MG63 (cell line): ENCODE measurements around the gene TCEA2. TPM values are rescaled to one million over a fixed set of nuclear protein-coding genes. Genes with fewer than 3 reads are reported as not detected.
"Not testable (repeated sequence)": the region's sequence is repeated elsewhere in the genome, so short reads cannot be mapped to it uniquely, and the experiment has no call there.

Source experiments
- DNase-seq: peaks from one replicate; pipeline ENCODE4 v3.0.0-alpha.2; 2020
- H3K27me3 ChIP-seq: fragments of 250-450 bp; sonication (Bioruptor Pico); 2 replicates; pipeline ENCODE4 v1.5.1; 2020; ENCODE audit warnings: mild to moderate bottlenecking, moderate library complexity
- H3K36me3 ChIP-seq: fragments of 250-450 bp; sonication (Bioruptor Pico); 2 replicates; pipeline ENCODE4 v1.5.1; 2020; ENCODE audit warnings: mild to moderate bottlenecking, moderate library complexity
- H3K4me3 ChIP-seq: fragments of 250-450 bp; sonication (Bioruptor Pico); 2 replicates; pipeline ENCODE4 v1.5.1; 2020; ENCODE audit warnings: mild to moderate bottlenecking, moderate library complexity
- H3K9me3 ChIP-seq: fragments of 250-450 bp; sonication (Bioruptor Pico); 2 replicates; pipeline ENCODE4 v1.5.1; 2020; ENCODE audit warnings: mild to moderate bottlenecking, moderate library complexity
- total RNA-seq: library from RNA; depleted of rRNA; stranded (reverse); fragments of >200 nt; shearing (Covaris generic); gene quantifications from 2 replicates; pipeline ENCODE4 v1.2.3, GENCODE V29; 2014; ENCODE audit warnings: low replicate concordance; rRNA removed

Gene TCEA2
- total RNA-seq, 1 experiment from 2014 or later = 48.0 TPM

DNA sequence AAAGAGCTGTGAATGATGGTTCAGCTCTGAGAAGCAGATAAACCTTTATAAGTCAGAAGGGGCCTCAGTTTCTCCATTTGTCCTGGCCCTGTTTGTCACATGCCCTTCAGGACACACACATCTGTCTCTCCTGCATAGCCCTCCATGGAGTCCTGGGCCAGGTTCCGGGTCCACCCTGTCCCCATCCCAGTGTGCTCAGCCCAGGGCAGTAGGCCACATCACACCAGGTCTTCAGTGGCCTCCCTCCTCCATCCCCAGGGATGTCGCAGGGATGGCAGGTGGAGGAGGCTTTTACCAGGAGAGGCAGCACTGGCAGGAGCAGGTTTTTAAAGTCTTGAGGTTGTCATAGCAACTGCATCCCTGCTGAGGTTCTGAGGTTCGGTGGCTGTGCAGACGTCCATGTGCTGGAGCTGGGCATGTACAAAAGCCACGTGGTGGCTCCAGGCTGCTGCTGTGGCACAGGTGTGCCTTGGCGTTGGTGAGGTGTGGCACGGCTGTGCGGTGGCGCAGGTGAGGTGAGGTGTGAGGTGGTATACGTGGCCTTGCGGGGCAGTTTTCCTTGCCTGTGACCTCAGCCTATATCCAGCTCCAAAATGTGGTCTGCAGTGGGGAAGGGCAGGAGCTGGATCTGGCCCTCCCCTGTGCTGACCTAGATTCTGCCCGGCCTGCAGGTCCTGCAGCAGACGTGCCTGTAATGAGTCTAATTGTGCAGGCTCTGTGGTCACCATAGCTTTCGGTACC lies 52.3 kb downstream of the TCEA2 start:
- Histone ChIP-seq H3K27me3 (no peaks in the 10 kb centered on the region), H3K4me3 (no peak overlapping the region), H3K36me3 (no peaks in the 10 kb centered on the region), H3K9me3 (no peaks in the 10 kb centered on the region)
- no peak for DNase-seq

DNA sequence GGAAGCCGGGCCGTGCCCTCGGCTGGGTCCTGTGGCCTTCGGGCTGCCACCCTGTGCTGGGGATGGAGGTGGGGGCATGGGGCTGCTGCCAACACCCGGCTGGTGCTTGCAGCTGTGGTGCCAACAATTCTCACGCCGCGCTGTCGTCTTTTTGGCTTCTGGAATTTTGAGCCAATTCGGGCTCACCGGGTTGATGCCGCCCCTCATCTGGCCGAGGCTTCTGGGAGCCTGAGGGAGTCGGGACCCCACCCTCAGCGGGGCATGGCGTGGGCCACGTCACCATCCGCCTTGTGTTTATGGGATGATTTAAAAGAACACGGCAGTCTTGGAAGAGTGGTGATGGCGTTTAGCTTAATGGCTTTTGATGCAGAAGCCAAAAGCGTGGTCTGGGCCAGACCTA lies 53.0 kb downstream of the TCEA2 start:
- peaks cover 5% of the 10 kb centered on the region; the same call in 1 of the 2 replicates for H3K27me3 ChIP-seq
- no peak for DNase-seq
- no peaks in the 10 kb centered on the region for H3K9me3 ChIP-seq
- H3K4me3 ChIP-seq = no peak overlapping the region
- H3K36me3 ChIP-seq = no peaks in the 10 kb centered on the region

DNA sequence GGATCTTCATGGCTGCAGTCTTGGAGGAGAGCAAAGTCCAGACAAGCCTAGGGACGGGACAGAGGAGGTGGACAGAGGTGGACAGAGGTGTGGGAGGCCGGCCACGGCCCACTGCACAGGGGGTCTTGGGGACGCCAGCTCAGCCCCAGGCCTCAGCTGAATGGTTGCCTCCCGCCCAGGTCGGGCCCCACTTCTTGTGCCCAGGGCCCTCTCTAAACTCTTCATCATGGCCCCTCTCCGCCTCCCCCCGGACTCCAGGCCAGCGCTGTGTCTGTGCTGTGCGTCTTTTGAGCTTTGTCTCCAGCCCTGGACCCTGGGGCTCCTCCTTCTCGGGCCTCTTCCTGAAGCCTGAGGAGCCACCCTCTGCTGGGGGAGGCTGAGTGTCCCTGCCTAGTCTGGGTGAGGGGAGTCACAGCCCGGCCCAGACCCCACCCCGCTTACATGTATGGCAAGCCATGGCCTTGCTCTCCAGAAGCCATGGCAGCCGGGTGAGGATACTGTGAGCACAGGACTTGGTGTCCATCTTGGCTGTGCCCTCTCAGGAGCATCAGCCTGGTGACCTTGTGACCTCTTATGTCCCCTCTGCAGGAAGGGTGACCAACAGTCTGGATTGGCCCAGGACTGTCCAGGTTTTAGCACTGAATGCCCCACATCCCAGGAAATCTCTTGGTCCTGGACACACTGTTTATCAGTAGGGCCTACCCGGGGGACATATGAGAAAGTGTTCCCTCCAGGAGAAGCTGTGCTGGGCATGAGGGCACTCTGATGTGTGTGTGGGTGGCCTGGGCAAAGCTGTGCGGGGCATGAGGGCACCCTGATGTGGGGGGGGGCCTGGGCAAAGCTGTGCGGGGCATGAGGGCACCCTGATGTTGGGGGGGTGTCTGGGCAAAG lies 53.8 kb downstream of the TCEA2 start:
- Histone ChIP-seq H3K9me3 (no peaks in the 10 kb centered on the region), H3K27me3 (peaks cover 6% of the 10 kb centered on the region; the same call in 1 of the 2 replicates), H3K36me3 (no peaks in the 10 kb centered on the region), H3K4me3 (no peak overlapping the region)
- no peak for DNase-seq

DNA sequence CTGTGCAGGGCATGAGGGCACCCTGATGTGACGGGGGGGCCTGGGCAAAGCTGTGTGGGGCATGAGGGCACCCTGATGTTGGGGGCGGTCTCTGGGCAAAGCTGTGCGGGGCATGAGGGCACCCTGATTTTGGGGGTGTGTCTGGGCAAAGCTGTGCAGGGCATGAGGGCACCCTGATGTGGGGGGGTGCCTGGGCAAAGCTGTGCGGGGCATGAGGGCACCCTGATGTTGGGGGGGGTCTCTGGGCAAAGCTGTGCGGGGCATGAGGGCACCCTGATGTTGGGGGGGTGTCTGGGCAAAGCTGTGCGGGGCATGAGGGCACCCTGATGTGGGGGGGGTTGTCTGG lies 54.4 kb downstream of the TCEA2 start:
- DNase-seq, H3K27me3 ChIP-seq, H3K36me3 ChIP-seq, H3K9me3 ChIP-seq, H3K4me3 ChIP-seq: not testable (repeated sequence)

DNA sequence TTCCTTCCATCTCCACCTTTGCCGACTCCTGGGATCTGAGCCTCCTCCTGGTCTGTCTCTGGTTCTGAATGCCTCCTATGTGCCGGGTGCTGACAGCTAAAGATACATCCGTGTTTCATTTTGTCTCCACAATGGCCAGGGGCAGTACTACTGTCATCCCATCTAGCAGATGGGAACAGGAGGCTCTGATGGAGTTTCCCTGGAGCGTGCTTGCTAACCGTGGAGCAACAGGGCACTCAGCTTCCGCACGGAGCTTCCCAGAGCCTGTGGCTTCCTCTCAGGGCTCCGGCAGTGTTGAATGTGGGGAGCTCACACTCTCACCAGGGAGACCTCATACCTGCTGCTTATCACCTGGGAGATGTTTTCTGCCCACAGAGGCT lies 56.3 kb downstream of the TCEA2 start:
- DNase-seq = no peak
- H3K36me3 ChIP-seq = no peaks in the 10 kb centered on the region
- peaks cover 15% of the 10 kb centered on the region for H3K27me3 ChIP-seq
- no peak overlapping the region for H3K4me3 ChIP-seq
- H3K9me3 ChIP-seq = no peaks in the 10 kb centered on the region

DNA sequence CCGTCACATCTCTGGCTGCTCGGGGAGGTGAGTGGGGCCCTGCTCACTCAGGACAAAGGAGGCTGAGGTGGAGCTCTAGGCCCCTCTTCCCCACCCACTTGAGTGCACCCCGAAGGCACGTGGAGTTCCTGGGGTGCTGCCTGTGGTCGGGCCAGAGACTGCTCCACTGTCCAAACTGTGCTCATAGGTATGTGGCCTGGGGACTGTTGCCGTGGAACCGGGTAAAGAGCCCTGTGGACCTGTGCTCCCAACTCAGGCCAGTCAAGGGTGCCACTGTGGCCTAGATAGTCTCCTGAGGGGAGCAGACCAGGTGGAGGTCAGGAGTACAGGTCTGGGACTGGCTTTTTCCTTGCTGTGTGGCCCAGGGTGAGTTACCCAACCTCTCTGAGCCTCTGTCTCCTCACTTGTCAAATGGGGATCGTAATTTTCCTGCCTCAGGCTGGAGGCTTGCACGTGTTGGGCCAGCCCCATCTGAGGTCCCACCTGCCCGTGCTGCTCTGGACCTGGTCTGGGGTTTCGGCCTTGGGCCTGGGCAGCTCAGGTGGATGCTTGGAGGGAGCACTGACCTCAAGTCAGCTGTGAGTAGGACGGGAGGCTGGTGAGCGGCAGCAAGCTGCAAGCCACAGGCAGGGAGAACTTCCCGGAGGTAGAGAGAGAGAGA lies 56.8 kb downstream of the TCEA2 start:
- no peak overlapping the region for H3K4me3 ChIP-seq
- no peaks in the 10 kb centered on the region for H3K36me3 ChIP-seq
- no peak for DNase-seq
- peaks cover 20% of the 10 kb centered on the region for H3K27me3 ChIP-seq
- no peaks in the 10 kb centered on the region for H3K9me3 ChIP-seq

DNA sequence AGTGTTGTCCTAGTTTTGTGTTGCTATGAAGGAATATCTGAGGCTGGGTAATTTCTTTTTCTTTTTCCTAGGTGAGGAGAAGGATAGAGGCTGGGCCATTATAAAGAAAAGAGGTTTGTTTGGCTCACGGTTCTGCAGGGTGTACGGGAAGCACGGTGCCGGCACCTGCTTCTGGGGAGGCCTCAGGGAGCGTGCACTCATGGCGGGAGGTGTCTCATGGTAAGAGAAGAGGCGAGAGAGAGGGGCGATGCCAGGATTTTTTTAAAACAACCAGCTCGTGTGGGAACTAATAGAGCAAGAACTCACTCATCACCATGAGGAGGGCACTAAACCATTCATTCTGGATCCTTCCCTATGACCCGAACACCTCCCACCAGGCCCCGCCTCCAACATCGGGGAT lies 58.6 kb downstream of the TCEA2 start:
- no peaks in the 10 kb centered on the region for H3K36me3 ChIP-seq
- no peak for DNase-seq
- peaks cover 22% of the 10 kb centered on the region for H3K27me3 ChIP-seq
- no peaks in the 10 kb centered on the region for H3K9me3 ChIP-seq
- H3K4me3 ChIP-seq = no peak overlapping the region

Other genes with a start within 250 kb of the TCEA2 start
- 5.5 and 15.9 TPM in 2 replicates for gene ZBTB46, start 231.9 kb upstream of the TCEA2 start, total RNA-seq
- not detected in 2 replicates for gene ABHD16B, start 201.7 kb upstream of the TCEA2 start, total RNA-seq
- 185 and 192 TPM in 2 replicates for gene TPD52L2, start 197.9 kb upstream of the TCEA2 start, total RNA-seq
- 69.3 and 92.0 TPM in 2 replicates for gene DNAJC5, start 168.1 kb upstream of the TCEA2 start, total RNA-seq
- gene UCKL1, start 106.8 kb upstream of the TCEA2 start, total RNA-seq = 17.1 and 35.9 TPM in 2 replicates
- 14.4 and 20.8 TPM in 2 replicates for gene ZNF512B, start 93.3 kb upstream of the TCEA2 start, total RNA-seq
- 0.07 and 3.9 TPM in 2 replicates for gene SAMD10, start 83.6 kb upstream of the TCEA2 start, total RNA-seq
- 96.5 and 126 TPM in 2 replicates for gene PRPF6, start 82.1 kb upstream of the TCEA2 start, total RNA-seq
- gene C20orf204, start 27.0 kb upstream of the TCEA2 start, total RNA-seq = 0.95 and 1.3 TPM in 2 replicates
- 0.22 and 0.92 TPM in 2 replicates for gene SOX18, start 13.6 kb upstream of the TCEA2 start, total RNA-seq
- 20.2 and 40.9 TPM in 2 replicates for gene RGS19, start 16.3 kb downstream of the TCEA2 start, total RNA-seq
- gene OPRL1, start 16.9 kb downstream of the TCEA2 start, total RNA-seq = 1.2 and 3.9 TPM in 2 replicates
- gene LKAAEAR1, start 21.2 kb downstream of the TCEA2 start, total RNA-seq = 5.0 and 9.9 TPM in 2 replicates
- gene NPBWR2, start 44.4 kb downstream of the TCEA2 start, total RNA-seq = not detected in 2 replicates
- gene MYT1, start 101.3 kb downstream of the TCEA2 start, total RNA-seq = not detected in 2 replicates
- 42.4 and 79.3 TPM in 2 replicates for gene PCMTD2, start 192.6 kb downstream of the TCEA2 start, total RNA-seq